HG03159 (cell line): ENCODE measurements around the gene MTO1.
"Not testable (repeated sequence)": the region's sequence is repeated elsewhere in the genome, so short reads cannot be mapped to it uniquely, and the experiment has no call there.

Experiments
- ATAC-seq: cut with Tn5 transposase; IDR thresholded peaks from one replicate; pipeline ENCODE4 v1.9.1; 2021; ENCODE audit warnings: mild to moderate bottlenecking, moderate library complexity; ENCODE audit not compliant: unreplicated experiment

MTO1 gene

DNA sequence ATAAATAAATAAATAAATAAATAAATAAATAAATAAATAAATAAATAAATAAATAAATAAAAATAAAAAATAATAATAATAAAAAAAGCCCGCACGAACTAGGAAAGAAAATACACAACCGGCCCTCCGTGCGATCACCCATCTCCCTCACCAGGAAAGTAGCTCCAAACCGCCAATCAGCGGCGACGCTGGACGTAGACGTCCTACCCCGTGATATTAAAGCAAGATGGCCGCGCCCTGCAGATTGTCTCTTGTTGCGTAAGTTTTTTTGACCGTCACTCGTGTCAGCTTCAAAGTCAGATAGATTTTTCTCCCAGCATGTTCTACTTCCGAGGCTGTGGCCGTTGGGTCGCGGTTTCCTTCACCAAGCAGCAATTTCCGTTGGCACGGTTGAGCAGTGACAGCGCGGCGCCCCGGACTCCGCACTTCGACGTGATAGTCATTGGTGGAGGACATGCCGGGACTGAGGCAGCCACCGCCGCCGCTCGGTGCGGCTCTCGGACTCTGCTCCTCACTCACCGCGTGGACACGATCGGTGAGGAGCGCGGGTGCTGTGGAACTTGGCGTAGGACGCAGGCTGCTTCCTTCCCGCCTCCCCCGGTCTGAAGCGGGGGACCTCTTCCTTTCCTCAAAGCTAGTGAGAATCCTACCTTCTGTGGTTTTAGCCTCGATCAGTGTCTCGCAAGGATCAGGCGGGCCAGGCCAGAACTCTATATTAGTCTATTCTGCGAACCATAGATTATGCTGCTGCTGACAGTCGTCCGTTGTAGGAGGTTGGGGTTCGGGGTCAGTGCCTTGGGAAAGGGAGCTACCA, at the start of gene MTO1:
MTO1 (plus strand) TSS at position 201 of the 814 bp plus-strand sequence; CDS start at position 319, 118 bp downstream.
- peak; percentile 98 for ATAC-seq

DNA sequence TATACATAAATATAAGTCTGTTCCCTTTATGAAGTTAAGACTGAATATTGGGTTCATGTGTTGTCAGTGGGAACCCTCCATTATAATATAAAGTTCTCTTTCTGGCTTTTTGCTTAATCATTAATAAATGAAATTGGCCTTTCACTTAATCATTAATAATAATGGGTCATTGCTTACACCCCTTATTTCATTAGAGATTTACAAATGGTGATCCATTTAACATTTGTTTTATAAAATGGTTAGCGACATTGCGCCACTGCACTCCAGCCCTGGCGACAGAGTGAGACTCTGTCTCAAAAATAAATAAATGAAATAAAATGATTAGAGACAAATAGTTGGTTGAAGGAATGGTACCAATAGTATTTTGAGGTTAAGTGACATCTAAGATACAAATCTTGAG, 48.4 kb upstream of the MTO1 start:
- no peak for ATAC-seq

DNA sequence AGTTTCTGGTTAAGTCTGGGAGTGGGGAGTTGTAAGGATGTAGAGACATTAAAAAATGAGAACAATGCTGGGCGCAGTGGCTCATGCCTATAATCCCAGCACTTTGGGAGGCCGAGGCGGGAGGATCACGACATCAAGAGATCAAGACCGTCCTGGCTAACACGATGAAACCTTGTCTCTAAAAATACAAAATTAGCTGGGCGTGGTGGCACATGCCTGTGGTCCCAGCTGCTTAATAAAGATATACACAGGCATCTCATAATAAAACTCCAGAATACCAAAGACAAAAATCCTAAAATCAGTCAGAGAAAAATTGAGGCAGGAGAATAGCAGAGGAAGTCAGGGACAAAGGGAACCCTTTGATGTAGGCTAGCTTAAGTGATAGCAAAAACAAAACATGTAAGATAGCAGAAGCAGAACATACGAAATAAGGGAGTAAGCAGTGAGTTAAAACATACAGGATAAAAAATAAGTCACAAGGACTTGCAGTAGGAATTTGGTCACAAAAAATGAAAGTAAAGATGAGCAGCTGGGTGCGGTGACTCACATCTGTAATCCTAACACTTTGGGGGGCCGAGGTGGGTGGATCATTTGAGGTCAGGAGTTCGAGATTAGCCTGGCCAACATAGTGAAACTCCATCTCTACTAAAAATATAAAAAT, 43.3 kb upstream of the MTO1 start:
- ATAC-seq = no peak

DNA sequence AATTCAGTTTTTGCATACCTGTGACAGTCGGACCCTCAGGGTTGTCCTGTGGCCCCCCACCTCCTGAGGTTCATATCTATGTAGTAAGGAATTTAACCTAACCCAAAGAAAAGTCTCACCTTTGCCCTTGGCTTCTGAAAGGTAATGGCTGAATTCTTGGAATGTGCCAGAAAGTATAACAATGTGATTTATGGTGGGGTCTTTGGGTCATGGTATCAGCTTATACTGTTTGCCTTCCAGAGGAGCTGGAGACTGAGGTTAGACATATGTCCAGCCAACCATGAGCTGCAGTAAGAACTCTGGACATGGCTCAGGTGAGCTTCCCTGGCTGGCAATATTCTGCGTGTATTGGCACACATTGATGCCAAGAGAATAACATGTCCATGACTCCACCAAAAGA, 40.0 kb upstream of the MTO1 start:
- ATAC-seq = no peak

- no peak for ATAC-seq
Observed at GRCh38 chr6:73435236-73435635, 26.3 kb upstream of the MTO1 start.

DNA sequence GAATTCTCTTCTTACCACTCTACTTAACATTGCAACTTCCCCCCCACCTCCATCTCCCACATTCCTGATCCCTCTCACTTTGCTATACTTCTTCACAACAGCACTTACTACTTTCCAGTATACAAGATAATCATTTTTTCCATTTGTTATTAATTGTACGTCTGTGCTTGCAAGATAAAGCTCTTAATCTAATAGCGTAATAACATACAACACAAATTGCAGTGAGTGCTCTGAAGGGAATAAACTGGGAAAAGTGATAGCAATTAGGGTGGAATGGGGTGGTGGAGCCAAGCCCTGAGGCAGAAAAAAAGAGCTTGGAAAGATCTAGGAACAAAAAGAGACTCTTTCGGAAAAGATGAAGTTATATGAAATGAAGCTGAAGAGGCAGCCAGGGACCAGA, 18.0 kb upstream of the MTO1 start:
- no peak for ATAC-seq

DNA sequence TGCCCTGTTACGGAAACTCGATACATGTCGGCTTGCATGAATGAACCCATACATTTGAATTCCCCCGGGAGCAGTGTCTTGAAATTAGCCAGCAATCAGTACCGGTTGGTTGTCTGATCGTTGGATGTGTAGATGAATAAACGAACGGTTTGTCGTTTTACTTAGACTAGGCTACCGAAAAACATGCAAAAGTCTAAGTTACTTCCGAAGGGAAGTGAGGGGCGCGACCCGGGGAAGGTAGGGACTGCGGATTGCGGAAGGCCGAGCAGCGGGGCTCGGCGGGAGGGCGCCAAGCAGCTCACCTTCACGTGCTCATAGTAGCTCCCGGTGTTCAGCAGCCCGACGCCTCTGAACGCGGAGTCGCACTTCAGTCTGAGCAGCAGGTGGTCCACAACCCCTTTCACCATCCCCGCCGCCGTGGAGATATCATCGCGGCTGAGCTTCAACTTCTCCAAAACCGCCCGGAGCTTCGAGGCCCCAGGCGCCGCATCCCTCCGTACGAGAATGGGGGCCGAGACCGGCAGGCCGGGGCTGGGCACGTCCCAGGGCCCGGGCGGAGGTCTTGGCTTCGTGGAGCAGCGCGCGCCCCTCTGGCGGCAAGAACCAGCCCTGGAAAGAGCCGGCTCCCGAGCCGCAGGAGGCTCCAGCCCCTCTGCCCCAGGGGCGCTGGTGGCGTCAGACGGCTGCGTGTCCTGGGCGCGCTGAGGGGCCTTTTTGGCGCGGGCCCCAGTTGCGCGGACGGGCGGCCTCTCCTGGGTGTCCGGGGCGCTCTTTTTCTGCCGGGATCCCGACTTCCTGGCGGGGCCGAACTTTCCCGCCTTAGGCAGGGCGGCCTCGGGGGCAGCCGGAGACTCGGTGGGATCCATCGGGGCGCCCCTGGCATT, 10.1 kb upstream of the MTO1 start:
- ATAC-seq = peak; percentile 60

- ATAC-seq = peak; percentile 54
Observed at GRCh38 chr6:73452107-73452461, 9.5 kb upstream of the MTO1 start, which contains the start of gene CGAS. TSS of gene CGAS (minus strand) at chr6:73452297. CDS start at chr6:73452181, 116 bp downstream.

DNA sequence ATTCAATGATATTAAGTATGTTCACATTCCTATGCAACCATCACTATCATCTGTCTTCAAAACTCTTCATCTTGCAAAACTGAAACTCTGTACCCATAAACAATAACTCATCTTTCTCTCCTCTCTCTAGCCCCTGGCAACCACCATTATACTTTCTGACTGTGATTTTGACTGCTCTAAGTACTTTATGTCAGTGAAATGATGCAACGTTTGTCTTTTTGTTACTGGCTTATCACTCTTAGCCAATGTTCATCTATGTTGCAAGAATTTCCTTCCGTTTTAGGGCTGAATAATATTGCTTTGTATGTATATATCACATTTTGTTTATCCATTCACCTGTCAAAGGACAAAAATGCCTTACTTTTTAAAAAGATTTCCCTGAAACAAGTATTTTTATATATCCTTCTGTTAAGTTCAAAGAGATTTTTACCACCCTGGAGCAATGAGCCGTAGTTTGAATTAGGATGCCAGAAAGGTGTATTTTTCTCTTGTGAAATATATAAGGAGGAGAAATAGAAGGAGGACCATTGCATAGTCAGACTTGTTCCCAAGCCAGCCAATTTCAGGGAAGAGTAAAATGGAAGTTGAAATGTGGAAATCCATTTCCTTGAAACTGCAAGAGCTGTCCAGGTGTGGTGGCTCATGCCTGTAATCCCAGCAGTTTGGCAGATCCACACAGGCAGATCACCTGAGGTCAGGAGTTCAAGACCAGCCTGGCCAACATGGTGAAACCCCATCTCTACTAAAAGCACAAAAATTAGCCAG, 5.5 kb upstream of the MTO1 start:
- no peak for ATAC-seq

DNA sequence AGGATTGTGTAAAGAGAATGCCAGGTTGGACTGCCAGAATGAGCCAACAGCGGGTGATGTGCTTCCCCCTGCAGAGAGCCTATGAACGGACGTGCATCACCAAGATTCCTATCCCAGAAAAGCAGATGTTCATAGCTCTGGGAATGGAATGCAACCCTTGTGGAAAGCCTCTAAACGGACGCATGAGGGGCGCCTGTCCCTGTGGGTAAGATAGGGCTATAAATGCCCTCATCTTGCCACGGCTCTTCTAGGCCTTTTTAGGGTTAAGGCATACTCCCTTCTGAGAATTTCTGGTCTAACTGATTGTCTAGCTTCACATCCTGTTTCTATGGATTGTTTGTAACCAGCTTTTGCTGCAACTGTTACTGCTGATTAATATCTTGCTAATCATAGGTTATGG, 2.1 kb upstream of the MTO1 start:
- ATAC-seq = not testable (repeated sequence)

GRCh38 chr6:73460056-73460455, 1.5 kb upstream of the MTO1 start:
- ATAC-seq = no peak

GRCh38 chr6:73471686-73472290, 10.3 kb downstream of the MTO1 start:
- peak; percentile 95 for ATAC-seq

DNA sequence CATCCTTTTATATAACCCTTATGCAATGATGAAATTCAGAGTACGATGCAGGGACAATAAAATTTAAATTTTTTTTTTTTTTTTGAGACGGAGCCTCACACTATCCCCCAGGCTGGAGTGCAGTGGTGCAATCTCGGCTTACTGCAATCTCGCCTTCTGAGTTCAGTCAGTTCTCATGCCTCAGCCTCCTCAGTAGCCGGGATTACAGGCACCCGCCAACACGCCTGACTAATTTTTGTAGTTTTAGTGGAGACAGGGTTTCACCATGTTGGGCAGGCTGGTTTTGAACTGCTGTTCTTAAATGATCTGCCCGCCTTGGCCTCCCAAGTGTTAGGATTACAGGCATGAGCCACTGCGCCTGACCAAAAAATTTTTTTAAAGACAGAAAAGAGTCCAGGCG, 15.2 kb downstream of the MTO1 start:
- no peak for ATAC-seq

DNA sequence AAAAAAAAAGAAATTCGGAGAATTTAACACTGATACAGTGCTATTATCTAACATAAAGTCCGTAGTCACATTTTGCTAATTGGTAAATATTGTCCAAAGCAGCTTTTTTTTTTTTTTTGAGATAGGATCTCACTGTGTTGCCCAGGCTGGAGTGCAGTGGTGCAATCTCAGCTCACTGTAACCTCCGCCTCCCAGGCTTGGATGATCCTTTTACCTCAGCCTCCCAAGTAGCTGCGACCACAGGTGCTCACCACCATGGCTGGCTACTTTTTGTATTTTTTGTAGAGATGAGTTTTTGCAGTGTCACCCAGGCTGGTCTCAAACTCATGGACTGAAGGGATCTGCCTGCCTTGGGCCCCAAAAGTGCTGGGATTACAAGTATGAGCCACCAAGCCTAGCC, 15.9 kb downstream of the MTO1 start:
- ATAC-seq = no peak

GRCh38 chr6:73481969-73482368, 20.4 kb downstream of the MTO1 start:
- no peak for ATAC-seq

GRCh38 chr6:73484438-73484837, 22.9 kb downstream of the MTO1 start:
- ATAC-seq = no peak

GRCh38 chr6:73487473-73487872, 25.9 kb downstream of the MTO1 start:
- ATAC-seq = no peak

GRCh38 chr6:73491377-73491776, 29.8 kb downstream of the MTO1 start:
- ATAC-seq = no peak

- ATAC-seq = no peak
Observed at GRCh38 chr6:73497915-73498314, 36.4 kb downstream of the MTO1 start.
